WTC11 (cell line): ENCODE measurements around the gene FUT8. TPM values are rescaled to one million over a fixed set of nuclear protein-coding genes. Genes with fewer than 3 reads are reported as not detected.

Experiments
- ATAC-seq: fragments of 200-7000 bp; cut with Tn5 transposase; 2 replicates; pipeline ENCODE4 v1.10.0; 2021; ENCODE audit warnings: mild to moderate bottlenecking, moderate library complexity
- CTCF ChIA-PET: fragments of 300-600 bp; sonication (Branson Sonifier 250); formaldehyde crosslinking; loops from one replicate; lab custom pipeline; 2021; ENCODE audit warnings: antibody characterized with exemption; lab: Charles Lee
- POLR2A ChIA-PET: fragments of 350-600 bp; sonication (Branson Sonifier 250); formaldehyde crosslinking; loops from one replicate; lab custom pipeline; 2021; ENCODE audit warnings: antibody characterized with exemption; lab: Charles Lee
- DNase-seq: peaks from one replicate; pipeline ENCODE4 v3.0.0; 2021; ENCODE audit warnings: low spot score
- H3K27ac Mint-ChIP-seq: 2 replicates; pipeline ENCODE4 v1.8.0; 2021; ENCODE audit warnings: mixed read lengths
- H3K27me3 Mint-ChIP-seq: 2 replicates; pipeline ENCODE4 v1.8.0; 2021; ENCODE audit warnings: low read depth, mild to moderate bottlenecking, moderate library complexity, mixed read lengths
- H3K36me3 Mint-ChIP-seq: 2 replicates; pipeline ENCODE4 v1.8.0; 2021; ENCODE audit warnings: mixed read lengths
- H3K4me1 Mint-ChIP-seq: 2 replicates; pipeline ENCODE4 v1.8.0; 2022; ENCODE audit warnings: mixed read lengths
- H3K4me3 Mint-ChIP-seq: 2 replicates; pipeline ENCODE4 v1.8.0; 2021; ENCODE audit warnings: mild to moderate bottlenecking, moderate library complexity, mixed read lengths
- H3K9me3 Mint-ChIP-seq: 2 replicates; pipeline ENCODE4 v1.8.0; 2021; ENCODE audit warnings: mixed read lengths
- ATF1 ChIP-seq: sonication (generic); formaldehyde crosslinking; IDR thresholded peaks from 2 replicates; pipeline ENCODE4 v1.8.1; 2023; ENCODE audit warnings: mild to moderate bottlenecking, moderate library complexity, missing genetic modification reagents
- EMX1 ChIP-seq: fragments of 250-450 bp; sonication (Bioruptor Pico); IDR thresholded peaks from 2 replicates; pipeline ENCODE4 v1.8.0; 2021; ENCODE audit warnings: mild to moderate bottlenecking
- ETV6 ChIP-seq: sonication (generic); formaldehyde crosslinking; IDR thresholded peaks from 2 replicates; pipeline ENCODE4 v1.8.1; 2022; ENCODE audit warnings: mild to moderate bottlenecking, missing genetic modification reagents
- MXD4 ChIP-seq: fragments of 250-450 bp; sonication (Bioruptor Pico); IDR thresholded peaks from 2 replicates; pipeline ENCODE4 v1.8.0; 2021; ENCODE audit warnings: mild to moderate bottlenecking, moderate library complexity, borderline replicate concordance
- NR1H2 ChIP-seq: sonication (generic); formaldehyde crosslinking; IDR thresholded peaks from 2 replicates; pipeline ENCODE4 v1.9.0; 2021; ENCODE audit warnings: mild to moderate bottlenecking, moderate library complexity, missing genetic modification reagents
- NR2C2 ChIP-seq: sonication (generic); formaldehyde crosslinking; IDR thresholded peaks from 2 replicates; pipeline ENCODE4 v1.8.0; 2022; ENCODE audit warnings: mild to moderate bottlenecking, missing genetic modification reagents
- PRRX2 ChIP-seq: fragments of 250-450 bp; sonication (Bioruptor Pico); IDR thresholded peaks from 2 replicates; pipeline ENCODE4 v1.8.0; 2021; ENCODE audit warnings: mild to moderate bottlenecking
- RORB ChIP-seq: fragments of 250-450 bp; sonication (Bioruptor Pico); IDR thresholded peaks from 2 replicates; pipeline ENCODE4 v1.9.0; 2021; ENCODE audit warnings: mild to moderate bottlenecking
- TEAD1 ChIP-seq: sonication (generic); formaldehyde crosslinking; IDR thresholded peaks from 2 replicates; pipeline ENCODE4 v1.8.0; 2022; ENCODE audit warnings: mild to moderate bottlenecking, missing genetic modification reagents
- TP53 ChIP-seq: sonication (generic); formaldehyde crosslinking; IDR thresholded peaks from 2 replicates; pipeline ENCODE4 v1.8.1; 2023; ENCODE audit warnings: mild to moderate bottlenecking, missing genetic modification reagents
- ZNF121 ChIP-seq: sonication (generic); formaldehyde crosslinking; IDR thresholded peaks from 2 replicates; pipeline ENCODE4 v1.8.0; 2023; ENCODE audit warnings: missing genetic modification reagents
- ZNF138 ChIP-seq: sonication (generic); formaldehyde crosslinking; conservative IDR thresholded peaks from 2 replicates; pipeline ENCODE4 v1.8.1; 2022; ENCODE audit warnings: mild to moderate bottlenecking, moderate library complexity, missing genetic modification reagents
- ZNF396 ChIP-seq: fragments of 250-450 bp; sonication (Bioruptor Pico); IDR thresholded peaks from 2 replicates; pipeline ENCODE4 v1.8.0; 2021; ENCODE audit warnings: mild to moderate bottlenecking, moderate library complexity, borderline replicate concordance
- total RNA-seq: library from RNA; stranded (reverse); gene quantifications from 3 replicates; pipeline ENCODE4 v1.2.3, GENCODE V29; 2021
- TF ChIP-seq, protein P1 (sequence below): fragments of 250-450 bp; sonication (Bioruptor Pico); IDR thresholded peaks from 2 replicates; pipeline ENCODE4 v1.9.0; 2021; ENCODE audit warnings: mild to moderate bottlenecking, borderline replicate concordance
- TF ChIP-seq, protein P2 (sequence below): sonication (generic); formaldehyde crosslinking; IDR thresholded peaks from 2 replicates; pipeline ENCODE4 v1.8.1; 2023; ENCODE audit warnings: mild to moderate bottlenecking, moderate library complexity, missing genetic modification reagents
- TF ChIP-seq, protein P3 (sequence below): sonication (generic); formaldehyde crosslinking; IDR thresholded peaks from 2 replicates; pipeline ENCODE4 v1.8.1; 2022; ENCODE audit warnings: low read depth, missing genetic modification reagents, borderline replicate concordance
- TF ChIP-seq, protein P4 (sequence below): fragments of 200-600 bp; IDR thresholded peaks from 2 replicates; pipeline ENCODE4 v1.8.0; 2022; ENCODE audit warnings: antibody characterized with exemption
- TF ChIP-seq, protein P5 (sequence below): sonication (generic); formaldehyde crosslinking; IDR thresholded peaks from 2 replicates; pipeline ENCODE4 v1.8.1; 2022; ENCODE audit warnings: mild to moderate bottlenecking, missing genetic modification reagents, moderate library complexity, borderline replicate concordance
- TF ChIP-seq, protein P6 (sequence below): sonication (generic); formaldehyde crosslinking; conservative IDR thresholded peaks from 2 replicates; pipeline ENCODE4 v1.8.1; 2022; ENCODE audit warnings: mild to moderate bottlenecking, missing genetic modification reagents

The FUT8 gene
- total RNA-seq, 1 experiment from 2014 or later = 37.9 TPM

DNA sequence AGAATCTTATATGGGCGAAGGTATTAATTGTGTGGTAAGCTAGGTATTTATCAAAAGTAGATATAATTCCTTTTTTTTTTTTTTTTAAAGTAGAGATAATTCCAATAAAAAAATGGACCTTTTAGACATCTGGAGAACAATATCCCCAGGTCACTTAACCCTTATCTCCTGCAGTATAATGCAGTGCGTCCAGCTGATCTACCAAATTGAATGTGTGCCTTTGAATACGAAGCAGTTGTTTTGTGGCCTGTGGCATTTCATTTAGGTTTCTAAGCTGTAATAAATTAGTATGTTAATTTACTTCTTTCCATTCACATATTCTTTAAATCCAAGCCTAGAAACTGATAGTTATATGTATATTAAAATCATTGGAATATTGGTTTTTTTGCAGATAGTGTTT lies 3.1 kb downstream of the FUT8 start:
- no peaks in the 10 kb centered on the region for H3K9me3 Mint-ChIP-seq
- no peak overlapping the region for H3K27ac Mint-ChIP-seq
- H3K36me3 Mint-ChIP-seq = no peaks in the 10 kb centered on the region
- POLR2A ChIA-PET = interaction anchor here (0.6 kb wide), 1 partner anchor 8 kb away, joined by 3 read pairs; no protein-coding TSS in a partner anchor
- no peak for DNase-seq
- TF ChIP-seq ATF1 (CRISPR knock-in tag) (no peak), PRRX2 (CRISPR knock-in tag) (no peak), TP53 (CRISPR knock-in tag) (no peak), NR2C2 (no peak), ZNF396 (CRISPR knock-in tag) (no peak), ZNF138 (no peak), RORB (no peak), ETV6 (CRISPR knock-in tag) (no peak)
- TF ChIP-seq, protein P1, sequence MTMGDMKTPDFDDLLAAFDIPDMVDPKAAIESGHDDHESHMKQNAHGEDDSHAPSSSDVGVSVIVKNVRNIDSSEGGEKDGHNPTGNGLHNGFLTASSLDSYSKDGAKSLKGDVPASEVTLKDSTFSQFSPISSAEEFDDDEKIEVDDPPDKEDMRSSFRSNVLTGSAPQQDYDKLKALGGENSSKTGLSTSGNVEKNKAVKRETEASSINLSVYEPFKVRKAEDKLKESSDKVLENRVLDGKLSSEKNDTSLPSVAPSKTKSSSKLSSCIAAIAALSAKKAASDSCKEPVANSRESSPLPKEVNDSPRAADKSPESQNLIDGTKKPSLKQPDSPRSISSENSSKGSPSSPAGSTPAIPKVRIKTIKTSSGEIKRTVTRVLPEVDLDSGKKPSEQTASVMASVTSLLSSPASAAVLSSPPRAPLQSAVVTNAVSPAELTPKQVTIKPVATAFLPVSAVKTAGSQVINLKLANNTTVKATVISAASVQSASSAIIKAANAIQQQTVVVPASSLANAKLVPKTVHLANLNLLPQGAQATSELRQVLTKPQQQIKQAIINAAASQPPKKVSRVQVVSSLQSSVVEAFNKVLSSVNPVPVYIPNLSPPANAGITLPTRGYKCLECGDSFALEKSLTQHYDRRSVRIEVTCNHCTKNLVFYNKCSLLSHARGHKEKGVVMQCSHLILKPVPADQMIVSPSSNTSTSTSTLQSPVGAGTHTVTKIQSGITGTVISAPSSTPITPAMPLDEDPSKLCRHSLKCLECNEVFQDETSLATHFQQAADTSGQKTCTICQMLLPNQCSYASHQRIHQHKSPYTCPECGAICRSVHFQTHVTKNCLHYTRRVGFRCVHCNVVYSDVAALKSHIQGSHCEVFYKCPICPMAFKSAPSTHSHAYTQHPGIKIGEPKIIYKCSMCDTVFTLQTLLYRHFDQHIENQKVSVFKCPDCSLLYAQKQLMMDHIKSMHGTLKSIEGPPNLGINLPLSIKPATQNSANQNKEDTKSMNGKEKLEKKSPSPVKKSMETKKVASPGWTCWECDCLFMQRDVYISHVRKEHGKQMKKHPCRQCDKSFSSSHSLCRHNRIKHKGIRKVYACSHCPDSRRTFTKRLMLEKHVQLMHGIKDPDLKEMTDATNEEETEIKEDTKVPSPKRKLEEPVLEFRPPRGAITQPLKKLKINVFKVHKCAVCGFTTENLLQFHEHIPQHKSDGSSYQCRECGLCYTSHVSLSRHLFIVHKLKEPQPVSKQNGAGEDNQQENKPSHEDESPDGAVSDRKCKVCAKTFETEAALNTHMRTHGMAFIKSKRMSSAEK = no peak
- TF ChIP-seq, protein P2, sequence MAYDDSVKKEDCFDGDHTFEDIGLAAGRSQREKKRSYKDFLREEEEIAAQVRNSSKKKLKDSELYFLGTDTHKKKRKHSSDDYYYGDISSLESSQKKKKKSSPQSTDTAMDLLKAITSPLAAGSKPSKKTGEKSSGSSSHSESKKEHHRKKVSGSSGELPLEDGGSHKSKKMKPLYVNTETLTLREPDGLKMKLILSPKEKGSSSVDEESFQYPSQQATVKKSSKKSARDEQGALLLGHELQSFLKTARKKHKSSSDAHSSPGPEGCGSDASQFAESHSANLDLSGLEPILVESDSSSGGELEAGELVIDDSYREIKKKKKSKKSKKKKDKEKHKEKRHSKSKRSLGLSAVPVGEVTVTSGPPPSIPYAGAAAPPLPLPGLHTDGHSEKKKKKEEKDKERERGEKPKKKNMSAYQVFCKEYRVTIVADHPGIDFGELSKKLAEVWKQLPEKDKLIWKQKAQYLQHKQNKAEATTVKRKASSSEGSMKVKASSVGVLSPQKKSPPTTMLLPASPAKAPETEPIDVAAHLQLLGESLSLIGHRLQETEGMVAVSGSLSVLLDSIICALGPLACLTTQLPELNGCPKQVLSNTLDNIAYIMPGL = no peak
- TF ChIP-seq, protein P3, sequence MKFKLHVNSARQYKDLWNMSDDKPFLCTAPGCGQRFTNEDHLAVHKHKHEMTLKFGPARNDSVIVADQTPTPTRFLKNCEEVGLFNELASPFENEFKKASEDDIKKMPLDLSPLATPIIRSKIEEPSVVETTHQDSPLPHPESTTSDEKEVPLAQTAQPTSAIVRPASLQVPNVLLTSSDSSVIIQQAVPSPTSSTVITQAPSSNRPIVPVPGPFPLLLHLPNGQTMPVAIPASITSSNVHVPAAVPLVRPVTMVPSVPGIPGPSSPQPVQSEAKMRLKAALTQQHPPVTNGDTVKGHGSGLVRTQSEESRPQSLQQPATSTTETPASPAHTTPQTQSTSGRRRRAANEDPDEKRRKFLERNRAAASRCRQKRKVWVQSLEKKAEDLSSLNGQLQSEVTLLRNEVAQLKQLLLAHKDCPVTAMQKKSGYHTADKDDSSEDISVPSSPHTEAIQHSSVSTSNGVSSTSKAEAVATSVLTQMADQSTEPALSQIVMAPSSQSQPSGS = no peak
- TF ChIP-seq, all 79 proteins: peak for 0
- Mint-ChIP-seq H3K27me3 (peaks cover 7% of the 10 kb centered on the region; the same call in 1 of the 2 replicates), H3K4me3 (no peak overlapping the region), H3K4me1 (peaks cover 25% of the 10 kb centered on the region)
- CTCF ChIA-PET = interaction anchor here (0.6 to 2.2 kb wide), 40 partner anchors 9 to 944 kb away, joined by 3 to 48 read pairs (median 4); no protein-coding TSS in a partner anchor
- no peak for ATAC-seq

DNA sequence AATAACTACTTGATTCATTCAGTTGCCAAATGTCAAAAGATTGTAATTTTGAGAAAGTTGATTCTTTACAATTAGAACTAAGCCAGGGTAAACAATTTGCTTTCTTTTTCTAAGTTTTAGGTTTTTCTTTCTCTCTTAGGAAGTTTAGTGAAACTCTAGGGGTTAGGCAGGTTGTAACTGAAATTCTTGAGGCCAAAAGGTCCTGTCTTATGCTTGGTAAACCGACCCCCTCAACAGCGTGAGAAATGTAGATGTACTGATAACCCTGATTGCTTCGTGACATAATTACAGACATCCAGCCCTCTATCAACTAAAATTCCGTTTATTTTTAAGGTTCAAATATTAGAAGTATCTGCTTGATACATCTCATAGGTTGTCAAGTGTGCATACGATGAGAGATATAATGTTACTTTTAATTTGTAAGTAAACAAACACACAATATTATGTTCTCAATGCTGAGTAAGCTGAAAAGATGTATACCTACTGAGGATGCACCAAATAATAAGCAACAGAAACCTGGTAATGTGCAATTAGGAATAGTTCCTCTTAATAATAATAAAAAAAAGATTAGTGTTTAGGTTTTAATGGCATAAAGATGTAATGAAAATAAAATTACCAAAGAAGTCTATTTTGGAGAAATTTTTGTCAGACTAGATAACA lies 7.2 kb downstream of the FUT8 start:
- ATAC-seq = no peak
- CTCF ChIA-PET = no interaction called here

More for the DNA sequence above, 7.2 kb downstream of the FUT8 start:
- Mint-ChIP-seq H3K27ac (no peak overlapping the region), H3K36me3 (no peaks in the 10 kb centered on the region), H3K27me3 (no peaks in the 10 kb centered on the region), H3K9me3 (no peaks in the 10 kb centered on the region), H3K4me1 (peaks cover 15% of the 10 kb centered on the region), H3K4me3 (no peak overlapping the region)
- TF ChIP-seq TEAD1 (CRISPR knock-in tag) = no peak
- TF ChIP-seq, protein P4, sequence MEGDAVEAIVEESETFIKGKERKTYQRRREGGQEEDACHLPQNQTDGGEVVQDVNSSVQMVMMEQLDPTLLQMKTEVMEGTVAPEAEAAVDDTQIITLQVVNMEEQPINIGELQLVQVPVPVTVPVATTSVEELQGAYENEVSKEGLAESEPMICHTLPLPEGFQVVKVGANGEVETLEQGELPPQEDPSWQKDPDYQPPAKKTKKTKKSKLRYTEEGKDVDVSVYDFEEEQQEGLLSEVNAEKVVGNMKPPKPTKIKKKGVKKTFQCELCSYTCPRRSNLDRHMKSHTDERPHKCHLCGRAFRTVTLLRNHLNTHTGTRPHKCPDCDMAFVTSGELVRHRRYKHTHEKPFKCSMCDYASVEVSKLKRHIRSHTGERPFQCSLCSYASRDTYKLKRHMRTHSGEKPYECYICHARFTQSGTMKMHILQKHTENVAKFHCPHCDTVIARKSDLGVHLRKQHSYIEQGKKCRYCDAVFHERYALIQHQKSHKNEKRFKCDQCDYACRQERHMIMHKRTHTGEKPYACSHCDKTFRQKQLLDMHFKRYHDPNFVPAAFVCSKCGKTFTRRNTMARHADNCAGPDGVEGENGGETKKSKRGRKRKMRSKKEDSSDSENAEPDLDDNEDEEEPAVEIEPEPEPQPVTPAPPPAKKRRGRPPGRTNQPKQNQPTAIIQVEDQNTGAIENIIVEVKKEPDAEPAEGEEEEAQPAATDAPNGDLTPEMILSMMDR = no peak
- TF ChIP-seq MXD4 (CRISPR knock-in tag) = no peak
- no peak for TF ChIP-seq ZNF121 (CRISPR knock-in tag)
- TF ChIP-seq, protein P5, sequence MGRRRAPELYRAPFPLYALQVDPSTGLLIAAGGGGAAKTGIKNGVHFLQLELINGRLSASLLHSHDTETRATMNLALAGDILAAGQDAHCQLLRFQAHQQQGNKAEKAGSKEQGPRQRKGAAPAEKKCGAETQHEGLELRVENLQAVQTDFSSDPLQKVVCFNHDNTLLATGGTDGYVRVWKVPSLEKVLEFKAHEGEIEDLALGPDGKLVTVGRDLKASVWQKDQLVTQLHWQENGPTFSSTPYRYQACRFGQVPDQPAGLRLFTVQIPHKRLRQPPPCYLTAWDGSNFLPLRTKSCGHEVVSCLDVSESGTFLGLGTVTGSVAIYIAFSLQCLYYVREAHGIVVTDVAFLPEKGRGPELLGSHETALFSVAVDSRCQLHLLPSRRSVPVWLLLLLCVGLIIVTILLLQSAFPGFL (CRISPR knock-in tag) = no peak
- no peak for TF ChIP-seq EMX1
- TF ChIP-seq, protein P6, sequence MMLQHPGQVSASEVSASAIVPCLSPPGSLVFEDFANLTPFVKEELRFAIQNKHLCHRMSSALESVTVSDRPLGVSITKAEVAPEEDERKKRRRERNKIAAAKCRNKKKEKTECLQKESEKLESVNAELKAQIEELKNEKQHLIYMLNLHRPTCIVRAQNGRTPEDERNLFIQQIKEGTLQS (CRISPR knock-in tag) = no peak
- no peak for TF ChIP-seq NR1H2
- POLR2A ChIA-PET = no interaction called here
- no peak for DNase-seq
